Sigmoid colon (tissue), 4 donors: ENCODE results near the gene LHPP.

Source experiments
- EP300 ChIP-seq, 4 donors: sonication (generic); formaldehyde crosslinking; IDR thresholded peaks; one replicate each; pipeline ENCODE4 v1.6.1; 2017; ENCODE audit warnings: antibody characterized with exemption in 4 of 4
- POLR2A ChIP-seq, 2 donors: fragments of 450-650 bp; IDR thresholded peaks; one replicate each; pipeline ENCODE4 v1.6.1; 2016; ENCODE audit warnings: antibody characterized with exemption in 2 of 2, mild to moderate bottlenecking in 2 of 2, moderate library complexity in 2 of 2

- TF ChIP-seq POLR2A (IDR thresholded peaks at IDR 0.05) (no peak), EP300 (IDR thresholded peaks at IDR 0.05) (no peak)
Observed at GRCh38 chr10:124493214-124493882, 31.7 kb downstream of the LHPP start.
